Peyer's patch (tissue), 4 donors: ENCODE results near the gene TDRD3.

Experiments used
- POLR2A ChIP-seq, 2 donors: fragments of 450-650 bp; IDR thresholded peaks; one replicate each; pipeline ENCODE4 v1.5.1; 2017; ENCODE audit warnings: antibody characterized with exemption in 2 of 2, mild to moderate bottlenecking in 2 of 2, moderate library complexity in 2 of 2
- TF ChIP-seq, protein P1 (sequence below), 6 experiments: fragments of 450-650 bp in 4 of 6; fragments of 200-600 bp in 2 of 6; sonication (generic) in 1 of 6; IDR thresholded peaks; one replicate each; pipeline ENCODE4 v1.5.1; 2017 to 2019; ENCODE audit warnings: antibody characterized with exemption in 6 of 6, mild to moderate bottlenecking in 3 of 6, moderate library complexity in 1 of 6

DNA sequence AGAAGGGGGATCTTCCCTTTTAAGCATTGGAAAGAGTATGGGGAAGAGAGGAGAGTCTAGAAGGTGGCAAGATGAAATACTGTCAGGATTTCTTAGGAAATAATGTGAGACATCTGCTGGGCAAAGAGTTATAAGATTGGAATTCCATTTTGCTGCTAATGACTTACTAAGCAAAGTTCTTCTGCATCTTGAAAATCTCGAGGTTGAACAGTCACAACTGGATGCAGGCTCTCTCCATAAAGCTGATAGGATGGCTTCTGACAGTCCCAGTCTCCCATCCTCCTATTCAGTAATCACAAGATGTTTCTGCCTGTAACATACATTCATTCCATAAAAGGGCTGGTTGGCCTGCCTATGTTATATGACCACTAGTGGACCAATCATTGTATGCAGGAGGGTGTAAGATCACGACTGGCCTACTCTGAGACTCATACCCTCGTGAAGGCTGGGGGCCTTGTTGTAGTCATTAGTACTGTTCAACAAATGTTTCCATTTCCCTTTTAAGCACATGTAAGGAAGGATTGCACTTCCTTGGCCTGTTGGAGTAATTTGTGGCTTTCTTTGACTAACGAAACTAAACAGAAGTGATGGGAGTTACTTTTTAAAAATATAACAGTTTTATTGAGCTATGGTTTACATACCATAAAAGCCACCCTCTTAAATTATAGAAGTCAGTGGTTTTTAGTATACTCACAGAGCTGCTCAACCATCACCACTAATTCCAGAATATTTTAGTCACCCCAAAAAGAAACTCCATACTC, 45.0 kb upstream of the TDRD3 start:
- no peak for TF ChIP-seq POLR2A (IDR thresholded peaks at IDR 0.05)
- TF ChIP-seq, protein P1, sequence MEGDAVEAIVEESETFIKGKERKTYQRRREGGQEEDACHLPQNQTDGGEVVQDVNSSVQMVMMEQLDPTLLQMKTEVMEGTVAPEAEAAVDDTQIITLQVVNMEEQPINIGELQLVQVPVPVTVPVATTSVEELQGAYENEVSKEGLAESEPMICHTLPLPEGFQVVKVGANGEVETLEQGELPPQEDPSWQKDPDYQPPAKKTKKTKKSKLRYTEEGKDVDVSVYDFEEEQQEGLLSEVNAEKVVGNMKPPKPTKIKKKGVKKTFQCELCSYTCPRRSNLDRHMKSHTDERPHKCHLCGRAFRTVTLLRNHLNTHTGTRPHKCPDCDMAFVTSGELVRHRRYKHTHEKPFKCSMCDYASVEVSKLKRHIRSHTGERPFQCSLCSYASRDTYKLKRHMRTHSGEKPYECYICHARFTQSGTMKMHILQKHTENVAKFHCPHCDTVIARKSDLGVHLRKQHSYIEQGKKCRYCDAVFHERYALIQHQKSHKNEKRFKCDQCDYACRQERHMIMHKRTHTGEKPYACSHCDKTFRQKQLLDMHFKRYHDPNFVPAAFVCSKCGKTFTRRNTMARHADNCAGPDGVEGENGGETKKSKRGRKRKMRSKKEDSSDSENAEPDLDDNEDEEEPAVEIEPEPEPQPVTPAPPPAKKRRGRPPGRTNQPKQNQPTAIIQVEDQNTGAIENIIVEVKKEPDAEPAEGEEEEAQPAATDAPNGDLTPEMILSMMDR (IDR thresholded peaks at IDR 0.05) = no peak
